ENCODE data around the gene DMWD. TPM values are rescaled to one million over a fixed set of nuclear protein-coding genes. Genes with fewer than 3 reads are reported as not detected.

Gene DMWD
- polyA plus RNA-seq, 2 of the 4 experiments (the other 2 are of a cell fraction): 17.1 to 31.3 TPM

DNA sequence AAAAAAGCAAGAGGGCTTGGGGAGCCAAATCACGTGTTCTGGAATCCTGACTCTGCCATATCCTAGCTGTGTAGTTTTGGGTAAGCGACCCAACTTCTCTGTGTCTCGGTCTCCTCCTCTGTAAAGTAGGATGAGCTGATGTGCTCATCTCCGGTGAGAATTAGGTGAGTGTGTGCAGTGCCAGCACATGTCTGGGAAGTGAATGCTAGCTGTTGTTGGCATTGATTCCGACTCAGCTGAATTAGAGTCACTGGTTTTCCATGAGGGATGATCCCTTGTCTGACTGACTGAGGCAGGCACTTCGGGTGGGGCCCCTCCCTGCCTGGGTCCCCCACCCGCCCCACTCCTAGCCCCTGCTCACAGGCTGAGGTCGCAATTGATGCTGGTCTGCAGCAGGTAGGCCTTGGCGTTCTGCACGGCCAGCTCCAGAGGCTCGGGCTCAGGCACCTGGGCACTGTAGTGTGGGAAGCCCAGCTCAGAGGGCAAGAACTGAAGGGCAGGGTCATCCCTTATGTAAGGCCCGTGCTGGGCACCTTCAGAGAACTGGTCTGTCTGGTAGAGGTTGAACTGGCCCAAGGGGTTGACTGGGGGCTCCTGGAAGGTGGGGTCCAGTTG lies 21.6 kb upstream of the DMWD start:
- WGBS (ENCODE audit: missing lambda C conversion rate): 82% methylated on average over 8 of the region's 12 CpGs
- DNase-seq (ENCODE audit: low read depth in 1 of 2, low spot score in 1 of 2) (no peak), ATAC-seq (no peak), FAIRE-seq (no peak)
- H3K9me3 ChIP-seq: no peaks in the 10 kb centered on the region
- H3K4me2 ChIP-seq: no peak overlapping the region
- no peak for TF ChIP-seq RCOR1 (IDR thresholded peaks at IDR 0.05; ENCODE audit: low read depth, low read length)
- TF ChIP-seq HOXA7 (CRISPR knock-in tag; IDR thresholded peaks at IDR 0.05): no peak
- no peak for TF ChIP-seq ZFP36 (IDR thresholded peaks at IDR 0.05; ENCODE audit: borderline replicate concordance, partially characterized antibody)
- no peak for TF ChIP-seq SREBF2 (IDR thresholded peaks at IDR 0.05)
- no peak for TF ChIP-seq MYC (IDR thresholded peaks at IDR 0.05; ENCODE audit: borderline replicate concordance, low read length)
- no peak for TF ChIP-seq RNF2 (IDR thresholded peaks at IDR 0.05; ENCODE audit: borderline replicate concordance, low read depth)
- no peak for TF ChIP-seq TFCP2L1 (CRISPR knock-in tag; IDR thresholded peaks at IDR 0.05)
- no peak for TF ChIP-seq FOSL2 (IDR thresholded peaks at IDR 0.05)
- no peak for TF ChIP-seq FOSL2 (CRISPR knock-in tag; IDR thresholded peaks at IDR 0.05)
- ChIA-PET CTCF (interaction anchor here (1.2 to 74.3 kb wide), 7 partner anchors 6 to 263 kb away, joined by 3 to 2204 read pairs (median 9); partner anchors contain the start of genes DMPK, DMWD, FOXA3 and IRF2BP1), POLR2A (interaction anchor here (1.0 to 1.5 kb wide), 2 partner anchors 22 to 44 kb away, joined by 3 to 4 read pairs; partner anchors contain the start of gene DMWD)
- H3K27ac ChIP-seq: no peak overlapping the region; a peak in 1 of 6 replicates
- peaks cover 24% of the 10 kb centered on the region for H3K4me1 ChIP-seq
- no peak overlapping the region for H3K4me3 ChIP-seq

- no peak for FAIRE-seq
- 0 out of 6 replicates have a peak overlapping the region, but pooled peaks of 1 of the 2 experiments have one; percentile 18 for H3K27ac ChIP-seq
- H3K9me3 ChIP-seq: no peaks in the 10 kb centered on the region
- ChIA-PET CTCF (interaction anchor here (1.1 to 74.3 kb wide), 5 partner anchors 4 to 120 kb away, joined by 4 to 2204 read pairs (median 151); partner anchors contain the start of genes DMPK, DMWD, FOXA3 and IRF2BP1), POLR2A (no interaction called here)
- WGBS (ENCODE audit: missing lambda C conversion rate): 86% methylated on average over 6 of the region's 6 CpGs
- no peak for ATAC-seq
- TF ChIP-seq HES2 (IDR thresholded peaks at IDR 0.05) (no peak), HMGXB4 (CRISPR knock-in tag; IDR thresholded peaks at IDR 0.05; ENCODE audit: borderline replicate concordance) (no peak), CBX2 (IDR thresholded peaks at IDR 0.05; ENCODE audit: borderline replicate concordance, low read depth) (no peak), RAD21 (conservative IDR thresholded peaks at IDR 0.05 in 1 of 2, IDR thresholded peaks at IDR 0.05 in 1 of 2) (no peak), MYC (IDR thresholded peaks at IDR 0.05; ENCODE audit: borderline replicate concordance, low read length) (no peak), EHF (CRISPR knock-in tag; IDR thresholded peaks at IDR 0.05) (no peak), SREBF2 (IDR thresholded peaks at IDR 0.05) (no peak)
- TF ChIP-seq, protein P1, sequence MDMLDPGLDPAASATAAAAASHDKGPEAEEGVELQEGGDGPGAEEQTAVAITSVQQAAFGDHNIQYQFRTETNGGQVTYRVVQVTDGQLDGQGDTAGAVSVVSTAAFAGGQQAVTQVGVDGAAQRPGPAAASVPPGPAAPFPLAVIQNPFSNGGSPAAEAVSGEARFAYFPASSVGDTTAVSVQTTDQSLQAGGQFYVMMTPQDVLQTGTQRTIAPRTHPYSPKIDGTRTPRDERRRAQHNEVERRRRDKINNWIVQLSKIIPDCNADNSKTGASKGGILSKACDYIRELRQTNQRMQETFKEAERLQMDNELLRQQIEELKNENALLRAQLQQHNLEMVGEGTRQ (IDR thresholded peaks at IDR 0.05): no peak
- DNase-seq (ENCODE audit: low read depth in 1 of 2, low spot score in 1 of 2): no peak
- H3K4me1 ChIP-seq: peaks cover 18% of the 10 kb centered on the region
- no peak overlapping the region for H3K4me3 ChIP-seq
- no peak overlapping the region for H3K4me2 ChIP-seq
Observed at GRCh38 chr19:45812297-45812696, 19.7 kb upstream of the DMWD start.

- TF ChIP-seq, protein P1 (IDR thresholded peaks at IDR 0.05): no peak
- peak; percentile 46 for TF ChIP-seq FOSL2 (IDR thresholded peaks at IDR 0.05)
- TF ChIP-seq FOSL2 (CRISPR knock-in tag; IDR thresholded peaks at IDR 0.05): peak; percentile 83
- TF ChIP-seq CEBPB (IDR thresholded peaks at IDR 0.05): 0 out of 4 replicates have a peak, but pooled peaks of 1 of the 2 experiments have one; percentile 8
- no peak for TF ChIP-seq POLR2A (IDR thresholded peaks at IDR 0.05; ENCODE audit: low read length)
- peak; percentile 100 for TF ChIP-seq MAFK (IDR thresholded peaks at IDR 0.05; ENCODE audit: partially characterized antibody)
- TF ChIP-seq CTCF (IDR thresholded peaks at IDR 0.05): no peak
- TF ChIP-seq HOXB5 (CRISPR knock-in tag; IDR thresholded peaks at IDR 0.05): 0 out of 2 replicates have a peak, but pooled peaks have one; percentile 35
- peak; percentile 51; the same call in 1 of the 2 replicates for TF ChIP-seq HOXB13 (CRISPR knock-in tag; IDR thresholded peaks at IDR 0.05; ENCODE audit: low read depth)
- TF ChIP-seq RFX5 (IDR thresholded peaks at IDR 0.05): peak; percentile 24; the same call in 1 of the 2 replicates
- peak; percentile 92 for TF ChIP-seq NFE2L2 (conservative IDR thresholded peaks at IDR 0.05; ENCODE audit: low read length)
- H3K9me3 ChIP-seq: no peaks in the 10 kb centered on the region
- H3K4me1 ChIP-seq: peaks cover 14% of the 10 kb centered on the region
- H3K4me2 ChIP-seq: peak overlapping the region; percentile 25
- CTCF ChIA-PET: interaction anchor here (1.5 to 74.3 kb wide), 4 partner anchors 2 to 117 kb away, joined by 3 to 2204 read pairs (median 1104); partner anchors contain the start of genes DMPK, DMWD, QPCTL and RSPH6A
- POLR2A ChIA-PET: no interaction called here
- DNase-seq (ENCODE audit: low read depth in 1 of 2, low spot score in 1 of 2) (peak in 1 of 2 experiments; percentile 68), FAIRE-seq (no peak), ATAC-seq (peak in 1 of 2 experiments; percentile 19; a peak in 3 of 6 replicates)
- 56% methylated on average over 7 of the region's 7 CpGs for WGBS (ENCODE audit: missing lambda C conversion rate)
- H3K4me3 ChIP-seq: no peak overlapping the region
- H3K27ac ChIP-seq: peak overlapping the region; percentile 64 to 84
Observed at GRCh38 chr19:45809643-45810159, 17.1 kb upstream of the DMWD start.

Data from A549 (cell line).